AG09309 (cell line): Measurements from ENCODE around the gene OAT.

Experiments
- DNase-seq: peaks from one replicate; pipeline ENCODE4 v3.0.0-alpha.2; 2010; ENCODE audit warnings: low read depth
- H3K4me3 ChIP-seq: 2 replicates; pipeline ENCODE4 v1.5.1; 2011; ENCODE audit warnings: mild to moderate bottlenecking, low read depth, low read length, moderate library complexity; ENCODE audit not compliant: control insufficient read depth
- CTCF ChIP-seq: IDR thresholded peaks from 2 replicates; pipeline ENCODE4 v1.5.1; 2011; ENCODE audit warnings: mild to moderate bottlenecking, low read depth, low read length, inconsistent platforms; ENCODE audit not compliant: insufficient read depth, control insufficient read depth; ENCODE audit errors: missing control alignments

Gene OAT

GRCh38 chr10:124430077-124430476 lies 11.4 kb upstream of the OAT start:
- TF ChIP-seq CTCF, result no peak
- no peak for DNase-seq

GRCh38 chr10:124429576-124429975 lies 10.9 kb upstream of the OAT start:
- TF ChIP-seq CTCF, result no peak
- no peak for DNase-seq
- no peak overlapping the region for H3K4me3 ChIP-seq

More at GRCh38 chr10:124430077-124430476, 11.4 kb upstream of the OAT start:
- no peak overlapping the region for H3K4me3 ChIP-seq

GRCh38 chr10:124428207-124428777 lies 9.6 kb upstream of the OAT start:
- no peak overlapping the region for H3K4me3 ChIP-seq
- DNase-seq, result no peak
- TF ChIP-seq CTCF, result no peak

GRCh38 chr10:124425227-124425962 lies 6.7 kb upstream of the OAT start:
- TF ChIP-seq CTCF, result no peak
- DNase-seq, result no peak
- no peak overlapping the region for H3K4me3 ChIP-seq

GRCh38 chr10:124423813-124424212 lies 5.1 kb upstream of the OAT start:
- DNase-seq, result no peak
- TF ChIP-seq CTCF, result no peak
- no peak overlapping the region for H3K4me3 ChIP-seq

GRCh38 chr10:124422742-124423141 lies 4.0 kb upstream of the OAT start:
- TF ChIP-seq CTCF, result no peak
- DNase-seq, result no peak
- no peak overlapping the region for H3K4me3 ChIP-seq
